ENCODE results near the gene GPR150. TPM values are rescaled to one million over a fixed set of nuclear protein-coding genes. Genes with fewer than 3 reads are reported as not detected.

The GPR150 gene
- total and polyA plus RNA-seq, 9 of the 15 experiments (the other 6 are each of a cell fraction or from before 2014, with no cell fraction given), result not detected

- TF ChIP-seq, protein P1, sequence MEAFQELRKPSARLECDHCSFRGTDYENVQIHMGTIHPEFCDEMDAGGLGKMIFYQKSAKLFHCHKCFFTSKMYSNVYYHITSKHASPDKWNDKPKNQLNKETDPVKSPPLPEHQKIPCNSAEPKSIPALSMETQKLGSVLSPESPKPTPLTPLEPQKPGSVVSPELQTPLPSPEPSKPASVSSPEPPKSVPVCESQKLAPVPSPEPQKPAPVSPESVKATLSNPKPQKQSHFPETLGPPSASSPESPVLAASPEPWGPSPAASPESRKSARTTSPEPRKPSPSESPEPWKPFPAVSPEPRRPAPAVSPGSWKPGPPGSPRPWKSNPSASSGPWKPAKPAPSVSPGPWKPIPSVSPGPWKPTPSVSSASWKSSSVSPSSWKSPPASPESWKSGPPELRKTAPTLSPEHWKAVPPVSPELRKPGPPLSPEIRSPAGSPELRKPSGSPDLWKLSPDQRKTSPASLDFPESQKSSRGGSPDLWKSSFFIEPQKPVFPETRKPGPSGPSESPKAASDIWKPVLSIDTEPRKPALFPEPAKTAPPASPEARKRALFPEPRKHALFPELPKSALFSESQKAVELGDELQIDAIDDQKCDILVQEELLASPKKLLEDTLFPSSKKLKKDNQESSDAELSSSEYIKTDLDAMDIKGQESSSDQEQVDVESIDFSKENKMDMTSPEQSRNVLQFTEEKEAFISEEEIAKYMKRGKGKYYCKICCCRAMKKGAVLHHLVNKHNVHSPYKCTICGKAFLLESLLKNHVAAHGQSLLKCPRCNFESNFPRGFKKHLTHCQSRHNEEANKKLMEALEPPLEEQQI (IDR thresholded peaks at IDR 0.05), result peak; percentile 95; the same call in 1 of the 2 replicates
- TF ChIP-seq, protein P2, sequence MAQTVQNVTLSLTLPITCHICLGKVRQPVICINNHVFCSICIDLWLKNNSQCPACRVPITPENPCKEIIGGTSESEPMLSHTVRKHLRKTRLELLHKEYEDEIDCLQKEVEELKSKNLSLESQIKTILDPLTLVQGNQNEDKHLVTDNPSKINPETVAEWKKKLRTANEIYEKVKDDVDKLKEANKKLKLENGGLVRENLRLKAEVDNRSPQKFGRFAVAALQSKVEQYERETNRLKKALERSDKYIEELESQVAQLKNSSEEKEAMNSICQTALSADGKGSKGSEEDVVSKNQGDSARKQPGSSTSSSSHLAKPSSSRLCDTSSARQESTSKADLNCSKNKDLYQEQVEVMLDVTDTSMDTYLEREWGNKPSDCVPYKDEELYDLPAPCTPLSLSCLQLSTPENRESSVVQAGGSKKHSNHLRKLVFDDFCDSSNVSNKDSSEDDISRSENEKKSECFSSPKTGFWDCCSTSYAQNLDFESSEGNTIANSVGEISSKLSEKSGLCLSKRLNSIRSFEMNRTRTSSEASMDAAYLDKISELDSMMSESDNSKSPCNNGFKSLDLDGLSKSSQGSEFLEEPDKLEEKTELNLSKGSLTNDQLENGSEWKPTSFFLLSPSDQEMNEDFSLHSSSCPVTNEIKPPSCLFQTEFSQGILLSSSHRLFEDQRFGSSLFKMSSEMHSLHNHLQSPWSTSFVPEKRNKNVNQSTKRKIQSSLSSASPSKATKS (CRISPR knock-in tag; IDR thresholded peaks at IDR 0.05), result no peak
- peak; percentile 96 for TF ChIP-seq CXXC5 (CRISPR knock-in tag; IDR thresholded peaks at IDR 0.05)
- TF ChIP-seq CBX5 (IDR thresholded peaks at IDR 0.05; ENCODE audit: borderline replicate concordance, low read depth), result no peak
- TF ChIP-seq, protein P3, sequence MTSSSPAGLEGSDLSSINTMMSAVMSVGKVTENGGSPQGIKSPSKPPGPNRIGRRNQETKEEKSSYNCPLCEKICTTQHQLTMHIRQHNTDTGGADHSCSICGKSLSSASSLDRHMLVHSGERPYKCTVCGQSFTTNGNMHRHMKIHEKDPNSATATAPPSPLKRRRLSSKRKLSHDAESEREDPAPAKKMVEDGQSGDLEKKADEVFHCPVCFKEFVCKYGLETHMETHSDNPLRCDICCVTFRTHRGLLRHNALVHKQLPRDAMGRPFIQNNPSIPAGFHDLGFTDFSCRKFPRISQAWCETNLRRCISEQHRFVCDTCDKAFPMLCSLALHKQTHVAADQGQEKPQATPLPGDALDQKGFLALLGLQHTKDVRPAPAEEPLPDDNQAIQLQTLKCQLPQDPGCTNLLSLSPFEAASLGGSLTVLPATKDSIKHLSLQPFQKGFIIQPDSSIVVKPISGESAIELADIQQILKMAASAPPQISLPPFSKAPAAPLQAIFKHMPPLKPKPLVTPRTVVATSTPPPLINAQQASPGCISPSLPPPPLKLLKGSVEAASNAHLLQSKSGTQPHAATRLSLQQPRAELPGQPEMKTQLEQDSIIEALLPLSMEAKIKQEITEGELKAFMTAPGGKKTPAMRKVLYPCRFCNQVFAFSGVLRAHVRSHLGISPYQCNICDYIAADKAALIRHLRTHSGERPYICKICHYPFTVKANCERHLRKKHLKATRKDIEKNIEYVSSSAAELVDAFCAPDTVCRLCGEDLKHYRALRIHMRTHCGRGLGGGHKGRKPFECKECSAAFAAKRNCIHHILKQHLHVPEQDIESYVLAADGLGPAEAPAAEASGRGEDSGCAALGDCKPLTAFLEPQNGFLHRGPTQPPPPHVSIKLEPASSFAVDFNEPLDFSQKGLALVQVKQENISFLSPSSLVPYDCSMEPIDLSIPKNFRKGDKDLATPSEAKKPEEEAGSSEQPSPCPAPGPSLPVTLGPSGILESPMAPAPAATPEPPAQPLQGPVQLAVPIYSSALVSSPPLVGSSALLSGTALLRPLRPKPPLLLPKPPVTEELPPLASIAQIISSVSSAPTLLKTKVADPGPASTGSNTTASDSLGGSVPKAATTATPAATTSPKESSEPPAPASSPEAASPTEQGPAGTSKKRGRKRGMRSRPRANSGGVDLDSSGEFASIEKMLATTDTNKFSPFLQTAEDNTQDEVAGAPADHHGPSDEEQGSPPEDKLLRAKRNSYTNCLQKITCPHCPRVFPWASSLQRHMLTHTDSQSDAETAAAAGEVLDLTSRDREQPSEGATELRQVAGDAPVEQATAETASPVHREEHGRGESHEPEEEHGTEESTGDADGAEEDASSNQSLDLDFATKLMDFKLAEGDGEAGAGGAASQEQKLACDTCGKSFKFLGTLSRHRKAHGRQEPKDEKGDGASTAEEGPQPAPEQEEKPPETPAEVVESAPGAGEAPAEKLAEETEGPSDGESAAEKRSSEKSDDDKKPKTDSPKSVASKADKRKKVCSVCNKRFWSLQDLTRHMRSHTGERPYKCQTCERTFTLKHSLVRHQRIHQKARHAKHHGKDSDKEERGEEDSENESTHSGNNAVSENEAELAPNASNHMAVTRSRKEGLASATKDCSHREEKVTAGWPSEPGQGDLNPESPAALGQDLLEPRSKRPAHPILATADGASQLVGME (CRISPR knock-in tag; IDR thresholded peaks at IDR 0.05), result no peak
- TF ChIP-seq, protein P4, sequence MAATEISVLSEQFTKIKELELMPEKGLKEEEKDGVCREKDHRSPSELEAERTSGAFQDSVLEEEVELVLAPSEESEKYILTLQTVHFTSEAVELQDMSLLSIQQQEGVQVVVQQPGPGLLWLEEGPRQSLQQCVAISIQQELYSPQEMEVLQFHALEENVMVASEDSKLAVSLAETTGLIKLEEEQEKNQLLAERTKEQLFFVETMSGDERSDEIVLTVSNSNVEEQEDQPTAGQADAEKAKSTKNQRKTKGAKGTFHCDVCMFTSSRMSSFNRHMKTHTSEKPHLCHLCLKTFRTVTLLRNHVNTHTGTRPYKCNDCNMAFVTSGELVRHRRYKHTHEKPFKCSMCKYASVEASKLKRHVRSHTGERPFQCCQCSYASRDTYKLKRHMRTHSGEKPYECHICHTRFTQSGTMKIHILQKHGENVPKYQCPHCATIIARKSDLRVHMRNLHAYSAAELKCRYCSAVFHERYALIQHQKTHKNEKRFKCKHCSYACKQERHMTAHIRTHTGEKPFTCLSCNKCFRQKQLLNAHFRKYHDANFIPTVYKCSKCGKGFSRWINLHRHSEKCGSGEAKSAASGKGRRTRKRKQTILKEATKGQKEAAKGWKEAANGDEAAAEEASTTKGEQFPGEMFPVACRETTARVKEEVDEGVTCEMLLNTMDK (IDR thresholded peaks at IDR 0.05; ENCODE audit: borderline replicate concordance, insufficient read depth, low read depth, low read length, poor library complexity, severe bottlenecking), result peak; percentile 54
- no peak; the same call in 1 of the 2 replicates for TF ChIP-seq GABPB2 (CRISPR knock-in tag; conservative IDR thresholded peaks at IDR 0.05)
- no peak for TF ChIP-seq KAT2B (IDR thresholded peaks at IDR 0.05; ENCODE audit: low read depth, low read length)
- TF ChIP-seq, protein P5, sequence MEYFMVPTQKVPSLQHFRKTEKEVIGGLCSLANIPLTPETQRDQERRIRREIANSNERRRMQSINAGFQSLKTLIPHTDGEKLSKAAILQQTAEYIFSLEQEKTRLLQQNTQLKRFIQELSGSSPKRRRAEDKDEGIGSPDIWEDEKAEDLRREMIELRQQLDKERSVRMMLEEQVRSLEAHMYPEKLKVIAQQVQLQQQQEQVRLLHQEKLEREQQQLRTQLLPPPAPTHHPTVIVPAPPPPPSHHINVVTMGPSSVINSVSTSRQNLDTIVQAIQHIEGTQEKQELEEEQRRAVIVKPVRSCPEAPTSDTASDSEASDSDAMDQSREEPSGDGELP (CRISPR knock-in tag; IDR thresholded peaks at IDR 0.05; ENCODE audit: borderline replicate concordance), result peak; percentile 100
- TF ChIP-seq PURB (CRISPR knock-in tag; IDR thresholded peaks at IDR 0.05; ENCODE audit: low read depth), result no peak
- TF ChIP-seq, protein P6, sequence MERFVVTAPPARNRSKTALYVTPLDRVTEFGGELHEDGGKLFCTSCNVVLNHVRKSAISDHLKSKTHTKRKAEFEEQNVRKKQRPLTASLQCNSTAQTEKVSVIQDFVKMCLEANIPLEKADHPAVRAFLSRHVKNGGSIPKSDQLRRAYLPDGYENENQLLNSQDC (CRISPR knock-in tag; IDR thresholded peaks at IDR 0.05), result no peak
Observed at GRCh38 chr5:95646569-95647431, 26.9 kb downstream of the GPR150 start, which contains the start of gene RFESD (continued).
